Measurements from ENCODE around the gene CBARP.

GRCh38 chr19:1252821-1253513, 15.2 kb upstream of the CBARP start:
- no peak for TF ChIP-seq EZH2 (IDR thresholded peaks at IDR 0.05; ENCODE audit: low read depth)
- no peak for TF ChIP-seq CTCF (conservative IDR thresholded peaks at IDR 0.05)

Data from PC-9 (cell line).